Measurements from ENCODE around the gene GARNL3.

Gene GARNL3

DNA sequence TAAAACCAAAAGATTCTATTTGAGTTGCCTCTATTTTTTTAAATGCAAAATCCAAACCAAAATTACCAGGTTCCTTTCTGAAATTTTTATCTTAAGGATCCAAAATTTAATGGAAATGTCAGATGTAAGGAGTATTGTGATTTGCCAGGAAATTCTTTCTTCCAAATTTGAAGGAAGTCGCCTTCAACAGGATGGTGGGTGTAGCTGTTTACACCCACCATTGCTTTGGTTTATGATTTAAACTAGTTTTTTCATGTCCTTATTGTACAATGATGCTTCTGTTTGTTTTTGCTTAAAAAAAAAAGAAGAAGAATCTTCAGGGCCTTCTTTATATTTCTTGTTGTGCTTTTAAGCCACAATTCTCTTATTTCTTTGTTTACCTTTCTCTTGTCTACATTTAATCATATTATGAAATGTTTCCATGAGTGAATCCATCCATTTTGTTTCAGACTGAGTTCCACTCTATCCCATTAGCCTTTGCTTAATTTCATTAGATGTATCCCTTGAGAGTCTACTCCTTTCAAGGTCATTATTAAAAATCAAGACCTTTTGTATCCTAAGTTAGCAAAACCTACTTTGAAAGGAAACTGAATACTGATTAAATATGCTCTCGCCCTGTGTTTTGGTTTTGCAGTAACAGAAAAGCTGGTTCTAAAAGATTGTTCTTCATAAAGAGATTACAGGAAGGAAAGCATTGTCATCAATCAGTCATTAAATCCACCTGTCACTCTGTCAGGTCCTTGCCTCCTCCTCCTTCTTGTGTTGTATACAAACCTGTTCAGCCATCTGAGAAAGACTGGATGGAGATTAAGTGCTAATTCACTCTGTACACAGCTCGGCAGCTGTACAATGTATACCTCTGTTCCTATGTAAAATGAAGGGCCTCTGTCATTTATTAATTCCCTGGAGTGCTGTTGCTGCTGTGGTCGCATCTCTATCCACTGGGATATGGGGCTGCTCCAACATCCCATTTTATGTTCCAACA, 86.9 kb downstream of the GARNL3 start:
- no peak for DNase-seq

GRCh38 chr9:127353882-127354281, 89.3 kb downstream of the GARNL3 start:
- no peak for DNase-seq

GRCh38 chr9:127356906-127357305, 92.3 kb downstream of the GARNL3 start:
- no peak for DNase-seq

DNA sequence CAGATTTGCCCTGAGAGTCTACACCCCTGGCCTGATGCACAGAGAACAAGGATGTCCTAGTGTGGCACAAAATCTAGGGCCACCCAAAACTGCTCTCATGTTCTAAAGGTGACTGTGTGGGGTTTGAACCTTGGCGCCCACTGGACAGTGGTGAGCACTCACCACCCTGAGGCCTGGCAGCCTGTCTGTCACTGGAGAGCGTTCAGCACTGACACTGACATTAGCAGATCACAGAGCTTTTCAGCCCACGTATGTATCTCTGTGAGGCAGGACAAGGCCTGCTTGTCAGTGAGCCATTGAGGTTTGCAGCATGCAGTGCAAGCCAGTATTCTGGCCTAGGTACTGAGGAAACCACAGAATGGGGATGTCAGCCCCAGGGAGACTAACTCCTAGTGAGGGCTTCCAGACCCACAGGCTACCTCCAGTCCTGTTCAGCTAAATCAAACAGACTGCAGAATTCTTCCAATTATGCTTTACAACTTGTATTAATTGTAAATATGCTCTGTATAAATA, 93.5 kb downstream of the GARNL3 start:
- DNase-seq: no peak

DNA sequence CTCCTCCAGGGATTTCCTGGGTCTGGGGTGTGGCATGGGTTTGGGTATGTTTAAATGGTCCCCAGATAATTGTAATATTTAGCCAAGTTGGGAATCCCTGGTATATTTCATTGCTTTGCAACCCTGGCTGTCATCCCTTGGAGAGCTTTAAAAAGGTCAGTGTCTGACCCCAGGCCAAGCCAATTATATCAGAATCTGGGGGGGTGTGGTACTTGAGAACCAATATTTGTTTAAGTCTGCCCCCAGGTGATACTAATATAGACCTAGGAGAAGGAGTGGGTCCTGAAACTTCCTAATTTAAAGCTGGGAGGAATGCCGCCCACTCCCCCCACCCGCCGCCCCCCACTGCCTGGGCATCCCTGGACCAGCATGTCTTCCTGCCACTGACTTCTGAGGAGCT, 94.2 kb downstream of the GARNL3 start:
- DNase-seq: no peak

DNA sequence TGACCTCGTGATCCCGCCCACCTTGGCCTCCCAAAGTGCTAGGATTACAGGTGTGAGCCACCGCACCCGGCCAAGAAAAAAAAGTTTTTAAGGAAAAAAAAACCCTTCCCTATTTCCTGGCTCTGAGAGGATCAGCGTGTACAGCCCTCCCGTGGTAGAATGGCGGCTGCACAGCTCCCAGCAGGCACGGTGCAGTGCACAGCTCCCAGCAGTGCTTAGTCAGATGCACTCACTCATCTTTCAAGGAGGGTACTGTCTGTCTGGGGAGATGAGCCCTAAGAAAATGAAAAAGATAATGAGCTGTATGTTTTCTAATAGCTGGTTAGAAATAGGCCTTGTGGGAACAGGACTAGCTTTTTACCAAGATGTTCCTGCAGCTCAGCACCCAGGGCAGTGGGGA, 95.7 kb downstream of the GARNL3 start:
- no peak for DNase-seq

GRCh38 chr9:127360829-127361228, 96.3 kb downstream of the GARNL3 start:
- peak; percentile 20 for DNase-seq

DNA sequence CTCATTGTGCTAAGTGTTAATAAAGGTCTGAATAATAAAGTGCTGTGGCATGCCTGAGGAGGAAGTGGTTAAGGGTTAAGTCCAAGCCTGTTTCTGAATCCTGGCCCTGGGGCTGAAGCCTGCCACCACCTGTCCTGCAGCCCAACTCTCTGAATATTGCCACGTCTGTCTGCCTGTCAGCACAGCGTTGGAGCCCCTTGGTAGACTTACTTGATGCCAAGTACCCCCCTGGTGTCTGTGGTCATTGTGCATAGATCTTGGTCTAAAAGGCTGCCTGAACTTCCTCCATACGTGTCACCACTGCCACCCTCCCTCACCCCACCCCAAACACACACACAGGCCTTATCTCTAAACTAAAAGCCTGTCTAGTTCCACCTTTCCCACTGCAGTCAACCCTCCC, 97.0 kb downstream of the GARNL3 start:
- DNase-seq: no peak

- no peak for DNase-seq
Observed at GRCh38 chr9:127362829-127363228, 98.3 kb downstream of the GARNL3 start.

- DNase-seq: no peak
Observed at GRCh38 chr9:127365461-127365860, 100.9 kb downstream of the GARNL3 start.

GRCh38 chr9:127366594-127366993, 102.0 kb downstream of the GARNL3 start:
- no peak for DNase-seq

- no peak for DNase-seq
Observed at GRCh38 chr9:127368852-127369402, 104.4 kb downstream of the GARNL3 start.

DNA sequence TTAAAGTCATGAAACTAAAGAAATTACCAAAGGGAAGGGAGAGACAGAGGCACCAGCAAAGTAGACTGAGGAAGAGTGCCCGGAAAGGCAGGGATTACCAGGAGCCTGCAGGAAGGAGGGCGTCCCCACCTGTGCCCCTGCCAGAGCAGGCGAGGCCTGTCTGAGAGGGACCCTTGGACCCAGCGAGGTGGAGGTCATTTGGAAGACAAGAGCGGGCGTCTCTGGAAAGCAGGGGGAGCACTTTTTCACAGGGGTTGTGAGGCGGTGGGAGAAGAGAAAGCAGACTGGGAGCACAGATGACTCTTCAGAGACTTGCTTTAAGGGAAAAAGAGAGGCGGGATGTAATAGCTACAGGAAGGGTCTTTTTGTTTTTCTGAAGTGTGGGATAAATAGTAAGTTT, 104.9 kb downstream of the GARNL3 start:
- no peak for DNase-seq

GRCh38 chr9:127370147-127370579, 105.6 kb downstream of the GARNL3 start:
- DNase-seq: no peak

DNA sequence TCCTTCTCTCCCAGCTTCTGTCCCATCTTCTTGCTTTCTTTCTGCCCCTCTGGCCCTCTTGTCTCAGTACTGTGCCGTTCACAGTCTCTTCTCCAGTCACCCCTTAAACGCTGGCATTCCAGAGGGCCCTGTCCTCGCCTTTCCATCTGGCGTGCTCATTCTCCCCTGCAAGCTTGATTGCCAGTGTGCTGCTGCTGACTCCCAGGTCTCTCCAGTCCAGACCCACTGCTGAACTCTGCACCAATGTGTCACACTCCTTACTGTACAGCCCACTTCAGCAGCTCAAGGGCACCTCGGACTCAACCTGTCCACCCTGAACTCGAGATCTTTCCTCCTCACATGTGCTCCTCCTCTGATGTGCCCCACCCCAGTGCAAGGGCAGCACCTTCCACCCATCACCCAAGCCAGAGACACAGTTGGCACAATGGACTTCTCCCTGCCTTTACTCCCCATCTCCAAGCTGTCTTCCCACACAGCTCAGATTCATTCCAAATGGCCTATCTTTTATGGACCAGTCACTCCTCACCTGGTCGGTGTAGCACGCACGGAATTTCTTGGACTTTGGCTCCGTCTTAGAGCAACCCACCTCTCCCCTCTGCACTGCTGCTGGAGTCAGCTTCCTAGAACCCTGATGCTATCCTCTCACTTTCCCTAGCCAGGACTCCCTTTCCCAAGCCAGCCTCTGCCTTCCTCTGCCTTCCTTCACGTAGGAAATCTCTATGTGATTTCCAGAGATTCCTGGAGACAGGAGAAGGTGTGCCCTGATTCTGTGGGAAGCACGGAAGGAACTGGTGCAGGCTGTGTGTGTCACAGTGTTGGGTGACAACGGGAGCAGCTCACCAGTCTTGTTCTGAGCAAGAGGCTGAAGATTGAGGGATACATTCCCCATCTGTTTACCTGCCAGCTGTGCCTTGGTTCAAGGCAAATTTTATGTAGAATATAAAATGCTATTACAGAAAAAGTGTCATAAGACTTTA, 106.4 kb downstream of the GARNL3 start:
- DNase-seq: no peak

DNA sequence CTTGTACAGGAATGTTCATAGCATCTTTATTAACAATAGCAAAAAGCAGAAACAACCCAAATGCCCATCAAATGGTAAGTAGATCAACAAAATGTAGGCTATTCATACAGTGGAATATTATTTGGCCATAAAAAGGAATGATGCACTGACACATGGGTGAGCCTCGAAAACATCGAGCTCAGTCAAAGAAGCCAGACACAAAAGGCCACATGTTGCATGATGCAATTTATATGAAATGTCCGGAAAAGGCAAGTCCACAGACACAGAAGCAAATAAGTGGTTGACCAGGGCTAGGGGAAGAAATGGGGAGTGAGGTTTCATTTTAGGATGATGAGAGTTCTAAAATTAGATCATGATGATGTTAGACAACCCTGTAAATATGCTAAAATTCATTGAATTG, 115.9 kb downstream of the GARNL3 start:
- no peak for DNase-seq

DNA sequence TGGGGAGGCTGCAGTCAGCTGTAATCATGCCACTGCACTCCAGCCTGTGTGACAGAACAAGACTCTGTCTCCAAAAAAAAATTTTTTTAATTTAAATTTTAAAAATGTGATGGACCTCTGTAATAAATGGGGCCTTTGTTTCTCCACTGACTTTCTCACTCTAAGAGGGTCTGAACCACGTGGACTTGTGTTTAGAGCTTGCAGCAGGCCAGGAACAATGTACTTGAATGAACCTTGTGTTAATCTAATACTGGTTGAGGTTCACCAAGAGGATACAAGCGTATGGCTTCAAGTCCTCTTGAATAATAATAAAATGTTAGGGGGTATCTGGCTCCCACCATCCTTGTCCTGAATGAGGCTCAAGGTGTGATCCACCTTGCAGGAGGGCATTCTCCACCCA, 118.0 kb downstream of the GARNL3 start:
- DNase-seq: no peak

DNA sequence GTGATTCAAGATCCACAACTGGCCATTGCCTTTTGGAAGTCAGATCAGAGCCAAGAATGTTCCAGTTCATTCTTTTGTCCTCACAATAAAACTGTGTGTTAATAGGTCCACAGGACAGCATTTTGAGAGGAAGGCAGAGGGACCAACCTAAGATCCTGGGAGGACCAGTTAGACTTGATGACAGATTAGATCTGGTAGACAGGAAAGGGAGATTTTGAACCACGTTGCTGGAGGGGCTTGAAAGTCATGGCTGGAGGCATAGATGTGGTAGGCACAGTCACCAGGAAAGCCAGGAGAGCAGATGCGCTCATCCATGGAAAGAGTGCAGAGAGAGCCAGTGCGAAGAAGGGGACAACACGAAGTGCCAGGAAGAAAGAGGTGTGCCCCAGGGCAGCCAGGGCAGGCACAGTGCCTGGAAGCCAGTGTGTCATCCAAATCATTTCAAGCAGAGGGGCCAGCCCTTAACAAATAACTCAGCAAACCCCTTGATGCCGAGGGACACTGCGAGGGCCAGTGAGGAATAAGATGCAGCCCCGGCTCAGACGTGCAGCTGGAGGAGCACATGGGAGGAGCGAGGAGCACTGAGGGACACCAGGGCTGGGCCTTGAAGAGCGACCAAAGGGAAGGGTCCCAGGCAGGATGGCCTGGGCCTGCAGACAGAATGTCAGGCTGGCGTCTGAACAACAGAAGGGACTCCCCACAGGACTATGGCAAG, 119.6 kb downstream of the GARNL3 start:
- no peak for DNase-seq

- DNase-seq: no peak
Observed at GRCh38 chr9:127384901-127385300, 120.3 kb downstream of the GARNL3 start.

DNA sequence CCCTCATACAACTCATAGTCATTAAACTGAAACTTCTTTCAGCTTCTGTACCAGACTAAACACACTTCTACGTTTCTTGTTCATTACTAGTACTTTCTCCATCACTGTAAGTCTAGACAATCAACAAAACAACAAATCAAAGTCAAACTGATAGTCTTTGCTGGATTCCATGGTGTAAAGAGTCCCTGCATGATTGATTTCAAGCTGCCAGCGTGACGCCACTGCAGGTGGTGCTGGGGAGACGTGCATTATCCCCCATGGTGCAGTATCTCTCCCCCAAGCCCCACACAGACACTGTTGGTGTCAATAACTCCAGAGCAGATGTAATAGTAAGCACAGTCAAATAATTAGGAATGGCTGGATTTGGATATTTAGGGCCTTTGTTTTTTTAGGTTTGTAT, 121.7 kb downstream of the GARNL3 start:
- DNase-seq: no peak

GRCh38 chr9:127386981-127387380, 122.4 kb downstream of the GARNL3 start:
- DNase-seq: no peak
